ENCODE results near the gene TRIM17. TPM values are rescaled to one million over a fixed set of nuclear protein-coding genes. Genes with fewer than 3 reads are reported as not detected.

Gene TRIM17
- total RNA-seq, 4 donors from 2014 or later, result 1.2 to 3.8 (median 2.8) TPM

- Histone ChIP-seq H3K36me3 (no peaks in the 10 kb centered on the region), H3K27ac (no peak overlapping the region), H3K4me3 (no peak overlapping the region), H3K4me1 (no peaks in the 10 kb centered on the region), H3K9me3 (no peaks in the 10 kb centered on the region), H3K27me3 (no peaks in the 10 kb centered on the region)
- TF ChIP-seq POLR2AphosphoS5 (IDR thresholded peaks at IDR 0.05), result no peak
- TF ChIP-seq POLR2A (IDR thresholded peaks at IDR 0.05), result no peak
- TF ChIP-seq EP300 (IDR thresholded peaks at IDR 0.05), result no peak
- no peak for TF ChIP-seq CTCF (IDR thresholded peaks at IDR 0.05)
- peak in 1 of 2 donors; percentile 55 for DNase-seq (ENCODE audit: low spot score in 2 of 2)
- 82% methylated on average over 14 of the region's 26 CpGs for WGBS
These were observed 55.1 kb downstream of the TRIM17 start for GRCh38 chr1:228361314-228362140.

GRCh38 chr1:228360533-228361313, 55.9 kb downstream of the TRIM17 start:
- 93% methylated on average over 17 of the region's 19 CpGs for WGBS
- Histone ChIP-seq H3K4me3 (no peak overlapping the region), H3K4me1 (no peaks in the 10 kb centered on the region), H3K27me3 (no peaks in the 10 kb centered on the region), H3K9me3 (no peaks in the 10 kb centered on the region), H3K36me3 (no peaks in the 10 kb centered on the region), H3K27ac (no peak overlapping the region)
- TF ChIP-seq EP300 (IDR thresholded peaks at IDR 0.05), result no peak
- no peak for TF ChIP-seq CTCF (IDR thresholded peaks at IDR 0.05)
- no peak for TF ChIP-seq POLR2AphosphoS5 (IDR thresholded peaks at IDR 0.05)
- no peak for TF ChIP-seq POLR2A (IDR thresholded peaks at IDR 0.05)
- no peak for DNase-seq (ENCODE audit: low spot score in 2 of 2)

GRCh38 chr1:228359613-228360532, 56.8 kb downstream of the TRIM17 start:
- Histone ChIP-seq H3K27ac (no peak overlapping the region), H3K4me3 (no peak overlapping the region), H3K27me3 (no peaks in the 10 kb centered on the region), H3K36me3 (no peaks in the 10 kb centered on the region), H3K4me1 (no peaks in the 10 kb centered on the region), H3K9me3 (no peaks in the 10 kb centered on the region)
- TF ChIP-seq POLR2A (IDR thresholded peaks at IDR 0.05) (no peak), EP300 (IDR thresholded peaks at IDR 0.05) (no peak), CTCF (IDR thresholded peaks at IDR 0.05) (no peak), POLR2AphosphoS5 (IDR thresholded peaks at IDR 0.05) (no peak)
- no peak for DNase-seq (ENCODE audit: low spot score in 2 of 2)
- WGBS, result 94% methylated on average over 36 of the region's 45 CpGs

GRCh38 chr1:228358764-228359612, 57.7 kb downstream of the TRIM17 start:
- no peak for DNase-seq (ENCODE audit: low spot score in 2 of 2)
- Histone ChIP-seq H3K36me3 (no peaks in the 10 kb centered on the region), H3K27me3 (no peaks in the 10 kb centered on the region), H3K4me1 (no peaks in the 10 kb centered on the region), H3K27ac (no peak overlapping the region), H3K9me3 (no peaks in the 10 kb centered on the region), H3K4me3 (no peak overlapping the region)
- TF ChIP-seq EP300 (IDR thresholded peaks at IDR 0.05), result no peak
- no peak for TF ChIP-seq POLR2A (IDR thresholded peaks at IDR 0.05)
- no peak for TF ChIP-seq CTCF (IDR thresholded peaks at IDR 0.05)
- TF ChIP-seq POLR2AphosphoS5 (IDR thresholded peaks at IDR 0.05), result no peak
- WGBS, result 89% methylated on average over 18 of the region's 19 CpGs

All from suprapubic skin (tissue), 4 donors.